ENCODE data around the gene MRC1. TPM values are rescaled to one million over a fixed set of nuclear protein-coding genes. Genes with fewer than 3 reads are reported as not detected.

MRC1 gene
- total and polyA plus RNA-seq, 2 experiments from 2014 or later: not detected

GRCh38 chr10:17913604-17914003, 104.5 kb downstream of the MRC1 start (continued):
- TF ChIP-seq REST (IDR thresholded peaks at IDR 0.05; ENCODE audit: unreplicated experiment) (no peak), NANOG (IDR thresholded peaks at IDR 0.05; ENCODE audit: borderline replicate concordance) (no peak), POLR2AphosphoS5 (IDR thresholded peaks at IDR 0.05; ENCODE audit: low read depth) (no peak), ZNF114 (CRISPR knock-in tag; IDR thresholded peaks at IDR 0.05) (no peak), STAT1 (IDR thresholded peaks at IDR 0.05; ENCODE audit: unreplicated experiment) (no peak), EZH2 (IDR thresholded peaks at IDR 0.05; ENCODE audit: low read depth, unreplicated experiment) (no peak), ZNF462 (CRISPR knock-in tag; IDR thresholded peaks at IDR 0.05) (no peak)

Measured in GM23338 (cell line).